HUES48 (cell line): ENCODE data around the gene MAPKAP1.

Experiments used
- H3K27ac ChIP-seq: one replicate; pipeline ENCODE4 v1.7.0; 2013; ENCODE audit warnings: low read depth, low read length, inconsistent platforms
- H3K27me3 ChIP-seq: 2 replicates; pipeline ENCODE4 v1.6.1; 2013; ENCODE audit warnings: mild to moderate bottlenecking, low read length; ENCODE audit not compliant: control insufficient read depth, insufficient read depth
- H3K36me3 ChIP-seq: 2 replicates; pipeline ENCODE4 v1.6.1; 2013; ENCODE audit warnings: low read length; ENCODE audit not compliant: control insufficient read depth, insufficient read depth
- H3K4me1 ChIP-seq: 2 replicates; pipeline ENCODE4 v1.6.1; 2013; ENCODE audit warnings: mild to moderate bottlenecking, low read length; ENCODE audit not compliant: control insufficient read depth, insufficient read depth
- H3K4me3 ChIP-seq: 2 replicates; pipeline ENCODE4 v1.5.1; 2013; ENCODE audit warnings: mild to moderate bottlenecking, low read depth, low read length
- H3K9ac ChIP-seq: 2 replicates; pipeline ENCODE4 v1.6.1; 2013; ENCODE audit warnings: mild to moderate bottlenecking, low read depth, low read length, moderate library complexity
- H3K9me3 ChIP-seq: 2 replicates; pipeline ENCODE4 v1.6.1; 2013; ENCODE audit warnings: low read length; ENCODE audit not compliant: control insufficient read depth, insufficient read depth

MAPKAP1 gene

DNA sequence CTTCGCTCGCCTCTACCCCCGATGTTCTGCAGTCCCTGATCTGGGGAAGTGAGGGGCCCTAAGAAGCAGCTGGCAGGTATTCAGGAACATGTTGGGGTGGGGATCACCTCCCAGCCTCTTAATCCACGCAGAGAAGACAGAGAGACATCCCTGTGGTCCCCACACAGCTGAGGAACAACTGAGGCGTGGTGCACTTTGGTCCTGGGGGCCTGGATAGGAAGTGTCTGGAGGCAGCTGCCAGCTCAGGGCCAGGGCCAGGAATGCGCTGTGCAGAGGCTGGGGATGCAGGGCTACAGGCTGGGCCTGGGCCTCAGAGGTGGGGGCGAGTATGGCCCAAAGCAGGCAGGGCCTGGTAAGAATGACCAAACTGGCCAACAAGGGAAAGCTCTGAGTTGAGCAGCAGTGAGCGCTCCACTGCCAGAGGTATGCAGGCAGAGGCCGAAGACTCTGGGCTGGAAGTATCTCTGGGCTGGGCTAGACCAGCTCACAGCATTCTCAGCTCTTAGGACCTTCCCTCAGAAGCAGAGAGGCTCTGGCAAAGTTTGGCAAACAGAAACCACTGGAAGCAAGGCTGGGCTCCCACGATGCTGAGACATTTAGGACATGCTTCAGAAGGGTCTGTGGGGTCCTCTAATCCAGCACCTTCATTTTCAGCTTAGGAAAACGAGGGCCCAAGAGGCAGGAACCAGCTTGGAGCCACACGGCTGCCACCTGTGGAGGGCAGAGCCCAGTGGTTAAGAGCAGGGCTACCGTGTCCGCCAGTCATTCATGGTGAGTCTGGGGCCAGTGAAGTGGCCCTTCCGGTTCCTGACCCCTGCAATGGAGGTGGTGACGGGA, 271.0 kb downstream of the MAPKAP1 start:
- Histone ChIP-seq H3K27me3 (no peaks in the 10 kb centered on the region), H3K9ac (no peak overlapping the region), H3K27ac (no peak overlapping the region), H3K9me3 (no peaks in the 10 kb centered on the region), H3K4me1 (0 out of 2 replicates have a peak, but pooled peaks cover 3% of the 10 kb centered on the region), H3K4me3 (no peak overlapping the region), H3K36me3 (0 out of 2 replicates have a peak, but pooled peaks cover 7% of the 10 kb centered on the region)

DNA sequence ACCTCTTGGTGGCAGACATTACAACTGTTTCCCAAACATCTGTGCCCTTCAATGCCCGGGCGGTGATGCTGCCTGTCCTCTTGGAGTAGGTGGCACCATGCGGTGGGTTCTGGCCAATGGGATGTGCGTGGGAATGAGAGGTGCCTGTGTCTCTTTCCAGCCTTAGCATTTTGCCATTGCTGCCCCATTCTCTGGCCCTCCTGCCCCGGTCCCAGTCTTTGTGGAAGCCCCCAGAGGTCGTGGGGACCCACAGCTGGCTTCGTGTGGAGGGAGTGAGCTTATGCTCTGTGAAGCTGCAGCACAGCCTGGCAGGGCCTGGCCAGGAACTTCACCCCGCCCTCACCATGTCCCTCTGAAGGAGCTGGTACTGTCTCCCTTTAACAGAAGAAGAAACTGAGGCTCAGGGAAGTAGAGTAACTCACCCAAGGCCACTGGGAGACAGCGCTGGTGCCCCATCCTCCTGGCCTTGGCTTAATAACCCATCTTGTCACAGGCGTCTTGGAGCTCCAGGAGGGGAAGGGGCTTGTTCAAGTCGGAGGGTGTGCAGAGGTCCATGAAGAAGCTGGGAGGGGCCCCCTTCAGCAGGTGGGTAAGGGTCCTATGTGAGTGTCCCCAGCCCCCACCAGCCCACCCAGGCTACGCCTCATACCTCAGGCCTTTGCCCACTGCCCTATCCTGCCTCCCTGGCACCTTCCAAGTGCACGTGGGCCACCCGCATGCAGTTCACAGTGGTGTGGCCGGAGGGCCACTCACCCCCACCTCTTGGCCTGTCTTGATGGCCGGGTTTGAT, 271.8 kb downstream of the MAPKAP1 start:
- H3K4me1 ChIP-seq = 0 out of 2 replicates have a peak, but pooled peaks cover 3% of the 10 kb centered on the region
- no peak overlapping the region for H3K27ac ChIP-seq
- no peaks in the 10 kb centered on the region for H3K9me3 ChIP-seq
- H3K9ac ChIP-seq = no peak overlapping the region
- H3K36me3 ChIP-seq = 0 out of 2 replicates have a peak, but pooled peaks cover 6% of the 10 kb centered on the region
- no peaks in the 10 kb centered on the region for H3K27me3 ChIP-seq
- no peak overlapping the region for H3K4me3 ChIP-seq

DNA sequence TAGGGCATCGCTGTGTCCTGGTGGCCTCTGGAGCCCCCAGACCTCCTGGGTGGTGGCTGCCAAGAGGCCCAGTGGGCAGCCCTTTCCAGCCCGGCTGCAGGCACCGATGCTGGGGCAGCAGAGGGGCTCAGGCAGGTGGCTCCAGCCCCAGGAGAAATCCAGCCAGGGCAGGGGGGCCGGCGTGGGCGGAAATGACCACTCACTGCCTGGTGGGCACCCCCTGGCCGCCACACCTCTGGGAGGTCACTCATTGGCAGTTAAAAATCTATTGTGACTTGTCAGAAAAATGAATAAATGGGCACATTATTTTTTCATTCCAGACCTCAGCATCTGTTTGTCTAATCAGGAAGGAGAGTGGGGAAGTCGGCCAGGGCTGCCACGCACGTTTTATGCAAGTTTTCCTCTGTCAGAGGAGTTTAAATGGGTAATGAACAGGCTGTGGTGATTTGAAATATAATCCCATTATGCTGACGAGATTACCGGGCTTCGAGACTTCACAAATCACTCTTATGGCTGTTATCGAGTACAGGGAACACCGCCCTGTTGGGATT, 273.5 kb downstream of the MAPKAP1 start:
- 0 out of 2 replicates have a peak, but pooled peaks cover 3% of the 10 kb centered on the region for H3K4me1 ChIP-seq
- H3K36me3 ChIP-seq = no peaks in the 10 kb centered on the region
- H3K9me3 ChIP-seq = no peaks in the 10 kb centered on the region
- no peak overlapping the region for H3K27ac ChIP-seq
- no peak overlapping the region for H3K9ac ChIP-seq
- no peaks in the 10 kb centered on the region for H3K27me3 ChIP-seq
- no peak overlapping the region for H3K4me3 ChIP-seq

DNA sequence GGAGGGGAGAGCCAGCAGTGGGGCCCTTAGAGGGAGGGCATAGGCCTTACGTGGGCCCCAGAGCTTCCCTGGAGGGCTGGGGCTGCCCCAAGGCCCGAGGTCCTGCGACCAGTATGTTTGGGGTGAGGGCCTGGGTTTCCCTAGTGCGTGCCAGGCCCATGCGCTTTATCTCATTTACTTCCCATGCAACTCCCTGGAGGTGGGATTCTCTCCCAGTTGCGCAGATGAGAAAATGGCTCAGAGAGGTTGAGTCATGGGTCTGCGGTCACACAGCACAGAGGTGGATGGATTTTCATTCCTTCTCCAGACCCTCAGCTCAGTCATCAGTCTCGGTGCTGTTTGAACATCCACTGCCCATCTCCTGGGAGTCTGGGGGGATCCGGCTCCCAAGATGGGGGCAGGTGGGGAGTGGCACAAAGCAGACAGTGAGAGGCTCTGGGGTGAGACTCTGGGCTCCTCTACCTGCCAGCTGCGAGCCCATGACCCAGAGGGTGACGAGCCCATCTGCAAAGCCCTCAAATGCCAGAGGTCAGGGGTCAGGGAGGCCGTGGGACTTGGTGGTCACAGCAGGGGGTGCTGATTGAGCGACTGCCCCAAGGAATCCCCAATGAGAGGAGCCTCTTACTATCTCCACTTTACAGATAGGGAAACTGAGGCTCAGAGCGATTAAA, 274.2 kb downstream of the MAPKAP1 start:
- Histone ChIP-seq H3K4me3 (no peak overlapping the region), H3K9ac (no peak overlapping the region), H3K9me3 (no peaks in the 10 kb centered on the region), H3K27me3 (no peaks in the 10 kb centered on the region), H3K4me1 (0 out of 2 replicates have a peak, but pooled peaks cover 3% of the 10 kb centered on the region), H3K36me3 (no peaks in the 10 kb centered on the region), H3K27ac (no peak overlapping the region)

DNA sequence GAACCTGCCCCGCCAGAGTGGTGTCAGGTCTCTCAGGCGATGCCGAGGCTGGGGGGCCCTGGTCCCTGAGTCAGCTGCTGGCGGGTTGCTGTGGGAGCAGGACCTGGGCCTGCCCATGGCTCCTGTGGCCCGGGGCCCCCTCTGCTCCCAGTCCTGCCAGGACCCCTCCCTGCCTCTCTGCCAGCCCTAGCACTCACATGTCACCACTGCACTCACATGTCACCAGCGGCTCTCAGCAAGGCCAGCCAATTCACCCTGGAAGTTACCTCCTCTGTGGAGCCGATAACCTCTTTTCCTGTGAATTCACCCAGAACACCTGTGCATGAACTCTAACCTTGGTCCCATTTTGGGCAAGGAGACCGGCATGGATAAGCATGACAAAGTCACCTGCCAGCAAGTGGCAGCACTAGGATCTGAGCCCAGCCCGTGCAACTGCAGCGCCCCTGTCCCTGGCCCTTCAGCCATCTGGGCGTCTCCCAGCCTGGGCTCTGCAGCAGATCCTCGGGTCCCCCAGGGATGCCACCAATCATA, 275.2 kb downstream of the MAPKAP1 start:
- 0 out of 2 replicates have a peak, but pooled peaks cover 3% of the 10 kb centered on the region for H3K4me1 ChIP-seq
- no peaks in the 10 kb centered on the region for H3K27me3 ChIP-seq
- no peak overlapping the region for H3K27ac ChIP-seq
- no peak overlapping the region for H3K4me3 ChIP-seq
- no peaks in the 10 kb centered on the region for H3K9me3 ChIP-seq
- H3K36me3 ChIP-seq = no peaks in the 10 kb centered on the region
- no peak overlapping the region for H3K9ac ChIP-seq

DNA sequence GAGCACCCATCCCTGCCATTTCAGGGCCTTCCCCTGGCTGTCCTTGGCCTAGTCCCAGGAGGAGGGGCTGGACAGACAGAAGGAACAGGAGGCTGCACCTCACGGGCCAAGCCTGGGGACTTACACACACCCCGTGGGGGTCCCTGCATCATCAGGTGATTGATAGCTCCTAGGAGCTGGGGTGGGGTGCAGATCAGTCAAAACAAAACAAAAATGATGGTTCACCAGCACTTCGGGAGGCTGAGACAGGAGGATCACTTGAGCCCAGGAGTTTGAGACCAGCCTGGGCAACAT, 276.0 kb downstream of the MAPKAP1 start:
- Histone ChIP-seq H3K9me3 (no peaks in the 10 kb centered on the region), H3K4me3 (no peak overlapping the region), H3K27me3 (no peaks in the 10 kb centered on the region), H3K27ac (no peak overlapping the region), H3K36me3 (no peaks in the 10 kb centered on the region), H3K9ac (no peak overlapping the region), H3K4me1 (0 out of 2 replicates have a peak, but pooled peaks cover 3% of the 10 kb centered on the region)

DNA sequence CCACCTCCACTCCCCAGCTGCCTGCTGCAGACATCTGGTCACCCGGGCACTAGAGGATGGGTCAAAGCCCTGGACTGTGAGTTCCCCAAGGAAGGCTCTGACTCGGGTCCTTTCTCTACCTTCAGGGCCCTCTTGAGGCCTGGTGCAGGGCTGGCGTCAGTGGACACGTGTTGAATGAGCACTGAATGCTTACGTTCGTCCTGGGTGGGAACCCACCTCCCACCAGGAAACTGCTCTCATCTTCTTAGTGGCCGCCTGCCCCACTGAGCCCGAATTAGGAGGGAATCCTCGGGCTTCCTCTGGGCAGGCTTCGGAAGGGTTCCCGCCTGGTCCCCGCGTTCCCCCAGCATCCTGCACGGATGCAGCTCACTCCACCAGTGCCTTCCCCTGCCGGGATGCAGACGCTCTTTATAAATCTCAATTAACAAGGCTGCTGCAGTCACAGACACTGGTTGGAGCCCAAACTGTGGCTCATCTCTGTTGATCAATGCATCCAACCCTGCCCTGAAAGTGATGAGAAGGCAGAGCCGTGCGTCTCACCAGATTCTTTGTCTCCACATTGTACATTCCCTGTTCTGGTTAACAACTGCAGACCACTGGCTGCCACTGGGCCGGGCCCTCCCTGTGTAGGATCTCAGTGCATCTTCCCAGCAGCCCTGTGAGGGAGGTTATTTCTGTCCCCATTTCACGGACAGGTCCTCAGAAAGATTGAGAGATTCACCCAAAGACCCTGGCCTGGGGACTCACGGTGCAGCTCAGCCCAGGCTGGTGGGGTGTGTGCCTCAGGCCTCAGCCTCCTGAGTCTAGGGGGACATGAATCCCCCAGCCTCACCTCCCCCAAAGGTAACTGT, 276.6 kb downstream of the MAPKAP1 start:
- Histone ChIP-seq H3K27me3 (no peaks in the 10 kb centered on the region), H3K9me3 (no peaks in the 10 kb centered on the region), H3K4me1 (0 out of 2 replicates have a peak, but pooled peaks cover 3% of the 10 kb centered on the region), H3K36me3 (no peaks in the 10 kb centered on the region), H3K4me3 (no peak overlapping the region), H3K27ac (no peak overlapping the region), H3K9ac (no peak overlapping the region)

DNA sequence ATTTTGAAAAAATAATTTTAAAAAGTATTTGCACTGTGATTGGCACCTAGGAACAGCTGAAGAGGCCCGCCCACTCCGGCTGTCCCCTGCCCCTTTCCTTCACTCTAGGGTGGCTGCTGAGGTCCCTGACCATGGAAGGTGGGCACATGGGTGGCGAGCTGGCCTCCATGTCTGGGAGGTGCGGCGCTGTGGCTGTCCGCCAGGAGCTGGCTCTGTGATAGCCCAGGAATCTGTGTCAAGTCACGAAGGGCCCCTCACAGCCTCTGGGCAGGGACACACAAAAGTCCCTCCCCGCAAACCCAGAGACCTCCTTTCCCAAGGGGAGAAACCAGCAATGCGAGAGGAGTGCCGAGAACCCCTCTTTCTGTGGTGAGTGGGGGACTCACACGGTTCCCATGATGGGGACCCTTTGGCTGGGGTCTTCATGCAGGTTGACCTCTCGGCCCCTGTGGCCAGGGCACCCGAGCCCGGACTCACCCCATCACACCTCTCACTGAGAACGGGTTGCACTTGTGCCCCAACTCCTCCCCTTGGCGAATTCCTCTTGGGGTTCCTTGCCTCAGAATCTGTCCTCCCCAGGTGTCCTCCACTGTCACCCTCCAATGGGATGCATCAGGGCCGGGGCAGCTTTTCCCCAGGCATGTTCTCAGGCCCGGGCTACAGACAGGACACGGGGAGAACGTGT, 277.4 kb downstream of the MAPKAP1 start:
- no peak overlapping the region for H3K4me3 ChIP-seq
- 0 out of 2 replicates have a peak, but pooled peaks cover 3% of the 10 kb centered on the region for H3K4me1 ChIP-seq
- H3K9ac ChIP-seq = no peak overlapping the region
- no peaks in the 10 kb centered on the region for H3K9me3 ChIP-seq
- no peaks in the 10 kb centered on the region for H3K27me3 ChIP-seq
- no peak overlapping the region for H3K27ac ChIP-seq
- no peaks in the 10 kb centered on the region for H3K36me3 ChIP-seq

DNA sequence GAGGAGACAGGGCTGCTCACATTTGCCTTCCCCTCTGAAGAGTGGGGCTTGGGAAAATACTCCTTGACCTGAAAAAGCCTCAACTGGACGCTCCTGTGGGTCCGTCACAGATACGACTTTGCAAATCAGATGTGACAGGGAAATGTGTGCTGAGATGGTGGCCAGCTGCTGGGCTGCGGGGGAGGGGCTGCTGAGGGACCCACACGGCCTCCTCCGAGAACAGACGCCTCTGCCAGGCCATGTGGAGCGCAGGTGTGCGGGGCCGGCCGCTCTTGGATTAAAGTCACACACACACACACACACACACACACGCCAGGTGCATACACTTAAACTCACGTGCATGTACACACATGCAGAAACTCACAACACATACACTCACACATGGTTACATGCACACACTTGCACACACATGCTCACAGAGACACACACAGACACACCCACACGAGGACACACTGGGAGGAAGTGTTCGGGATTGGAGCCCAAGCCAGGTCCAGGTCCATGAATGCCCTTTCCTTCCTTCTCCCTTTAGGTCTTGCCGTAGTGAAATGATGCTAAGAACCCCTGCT, 278.0 kb downstream of the MAPKAP1 start:
- H3K27ac ChIP-seq = no peak overlapping the region
- 0 out of 2 replicates have a peak, but pooled peaks cover 3% of the 10 kb centered on the region for H3K4me1 ChIP-seq
- H3K9me3 ChIP-seq = no peaks in the 10 kb centered on the region
- no peak overlapping the region for H3K9ac ChIP-seq
- H3K27me3 ChIP-seq = no peaks in the 10 kb centered on the region
- H3K4me3 ChIP-seq = no peak overlapping the region
- no peaks in the 10 kb centered on the region for H3K36me3 ChIP-seq
